GM12874 (cell line): ENCODE results near the gene ZNF407.

Experiments used
- CTCF ChIP-seq: IDR thresholded peaks from 2 replicates; pipeline ENCODE4 v1.5.1; 2011; ENCODE audit warnings: low read depth, mild to moderate bottlenecking, control low read depth, low read length, moderate library complexity; ENCODE audit not compliant: insufficient read depth

The ZNF407 gene

GRCh38 chr18:75108579-75109318 is 511.1 kb downstream of the ZNF407 start:
- TF ChIP-seq CTCF, result no peak

- TF ChIP-seq CTCF, result no peak
These were observed 511.6 kb downstream of the ZNF407 start for GRCh38 chr18:75109319-75109691.

- no peak for TF ChIP-seq CTCF
These were observed 512.1 kb downstream of the ZNF407 start for GRCh38 chr18:75109819-75110218.

GRCh38 chr18:75110311-75110710 is 512.6 kb downstream of the ZNF407 start:
- TF ChIP-seq CTCF, result no peak

GRCh38 chr18:75110846-75111415 is 513.3 kb downstream of the ZNF407 start:
- TF ChIP-seq CTCF, result no peak

- TF ChIP-seq CTCF, result no peak
These were observed 514.1 kb downstream of the ZNF407 start for GRCh38 chr18:75111760-75112159.

GRCh38 chr18:75112186-75113096 is 514.8 kb downstream of the ZNF407 start:
- TF ChIP-seq CTCF, result no peak
